Thyroid gland (tissue), 4 donors: Measurements from ENCODE around the gene FOXD2.

Experiments
- POLR2A ChIP-seq, 2 donors: fragments of 450-650 bp; IDR thresholded peaks; one replicate each; pipeline ENCODE4 v1.6.1; 2017; ENCODE audit warnings: antibody characterized with exemption in 2 of 2, mild to moderate bottlenecking in 2 of 2, moderate library complexity in 1 of 2
- TF ChIP-seq, protein P1 (sequence below), 6 experiments: fragments of 200-600 bp in 3 of 6; fragments of 450-650 bp in 3 of 6; sonication (generic) in 3 of 6; IDR thresholded peaks; one replicate each; pipeline ENCODE4 v1.5.1; 2016 to 2019; ENCODE audit warnings: antibody characterized with exemption in 6 of 6, mild to moderate bottlenecking in 2 of 6, inconsistent platforms in 1 of 6, moderate library complexity in 1 of 6

GRCh38 chr1:47483651-47484050 lies 45.8 kb downstream of the FOXD2 start:
- TF ChIP-seq, protein P1, sequence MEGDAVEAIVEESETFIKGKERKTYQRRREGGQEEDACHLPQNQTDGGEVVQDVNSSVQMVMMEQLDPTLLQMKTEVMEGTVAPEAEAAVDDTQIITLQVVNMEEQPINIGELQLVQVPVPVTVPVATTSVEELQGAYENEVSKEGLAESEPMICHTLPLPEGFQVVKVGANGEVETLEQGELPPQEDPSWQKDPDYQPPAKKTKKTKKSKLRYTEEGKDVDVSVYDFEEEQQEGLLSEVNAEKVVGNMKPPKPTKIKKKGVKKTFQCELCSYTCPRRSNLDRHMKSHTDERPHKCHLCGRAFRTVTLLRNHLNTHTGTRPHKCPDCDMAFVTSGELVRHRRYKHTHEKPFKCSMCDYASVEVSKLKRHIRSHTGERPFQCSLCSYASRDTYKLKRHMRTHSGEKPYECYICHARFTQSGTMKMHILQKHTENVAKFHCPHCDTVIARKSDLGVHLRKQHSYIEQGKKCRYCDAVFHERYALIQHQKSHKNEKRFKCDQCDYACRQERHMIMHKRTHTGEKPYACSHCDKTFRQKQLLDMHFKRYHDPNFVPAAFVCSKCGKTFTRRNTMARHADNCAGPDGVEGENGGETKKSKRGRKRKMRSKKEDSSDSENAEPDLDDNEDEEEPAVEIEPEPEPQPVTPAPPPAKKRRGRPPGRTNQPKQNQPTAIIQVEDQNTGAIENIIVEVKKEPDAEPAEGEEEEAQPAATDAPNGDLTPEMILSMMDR (IDR thresholded peaks at IDR 0.05) = no peak
- TF ChIP-seq POLR2A (IDR thresholded peaks at IDR 0.05) = no peak
